Fibroblast of the aortic adventitia (primary cell): Measurements from ENCODE around the gene KDM7A. TPM values are rescaled to one million over a fixed set of nuclear protein-coding genes. Genes with fewer than 3 reads are reported as not detected.

Source experiments
- DNase-seq: peaks from one replicate; pipeline ENCODE4 v3.0.0-alpha.2; 2010; ENCODE audit warnings: low read depth
- H3K4me3 ChIP-seq: 2 replicates; pipeline ENCODE4 v1.5.1; 2011; ENCODE audit warnings: low read depth, mild to moderate bottlenecking, control low read depth, low read length, moderate library complexity
- CTCF ChIP-seq: IDR thresholded peaks from 2 replicates; pipeline ENCODE4 v1.5.1; 2011; ENCODE audit warnings: mild to moderate bottlenecking, low read length, control low read depth, inconsistent platforms; ENCODE audit not compliant: insufficient read depth
- total RNA-seq: library from RNA; depleted of rRNA; stranded (reverse); fragments of >200 nt; gene quantifications from 2 replicates; pipeline ENCODE4 v1.2.3, GENCODE V29; 2012; ENCODE audit warnings: low replicate concordance

The KDM7A gene
- total RNA-seq, 1 donor: 6.6 TPM

GRCh38 chr7:140200061-140200989 lies 23.5 kb upstream of the KDM7A start:
- DNase-seq: peak; percentile 66
- H3K4me3 ChIP-seq: no peak overlapping the region
- TF ChIP-seq CTCF: no peak

GRCh38 chr7:140197938-140198337 lies 21.2 kb upstream of the KDM7A start:
- no peak overlapping the region for H3K4me3 ChIP-seq
- no peak for TF ChIP-seq CTCF
- no peak for DNase-seq

GRCh38 chr7:140197218-140197890 lies 20.6 kb upstream of the KDM7A start:
- DNase-seq: no peak
- no peak for TF ChIP-seq CTCF
- no peak overlapping the region for H3K4me3 ChIP-seq

- TF ChIP-seq CTCF: no peak
- peak; percentile 89 for DNase-seq
- no peak overlapping the region for H3K4me3 ChIP-seq
Measured at GRCh38 chr7:140196361-140197217, 19.8 kb upstream of the KDM7A start.

GRCh38 chr7:140195859-140196258 lies 19.1 kb upstream of the KDM7A start:
- no peak for DNase-seq
- no peak overlapping the region for H3K4me3 ChIP-seq
- TF ChIP-seq CTCF: no peak

GRCh38 chr7:140192620-140193019 lies 15.8 kb upstream of the KDM7A start:
- no peak for TF ChIP-seq CTCF
- H3K4me3 ChIP-seq: no peak overlapping the region
- peak; percentile 18 for DNase-seq
